ENCODE data around the gene ZNF319. TPM values are rescaled to one million over a fixed set of nuclear protein-coding genes. Genes with fewer than 3 reads are reported as not detected.

ZNF319 gene
- total and polyA plus RNA-seq, 2 of the 13 experiments (the other 11 are each of a cell fraction or from before 2014, with no cell fraction given), result 2.4 to 3.6 TPM

- TF ChIP-seq ZBTB40 (IDR thresholded peaks at IDR 0.05) (no peak), ZBTB40 (CRISPR knock-in tag; IDR thresholded peaks at IDR 0.05) (no peak), CTCF (CRISPR knock-in tag; IDR thresholded peaks at IDR 0.05) (peak; percentile 72), ZNF407 (CRISPR knock-in tag; IDR thresholded peaks at IDR 0.05; ENCODE audit: not compliant biosample characterization) (peak; percentile 71), ZBTB33 (CRISPR knock-in tag; IDR thresholded peaks at IDR 0.05) (0 out of 2 replicates have a peak, but pooled peaks have one; percentile 9)
Observed at GRCh38 chr16:58000706-58001676, 519 bp upstream of the ZNF319 start, which contains the start of gene USB1 (continued).
